Measurements from ENCODE around the gene ANKHD1.

ANKHD1 gene

DNA sequence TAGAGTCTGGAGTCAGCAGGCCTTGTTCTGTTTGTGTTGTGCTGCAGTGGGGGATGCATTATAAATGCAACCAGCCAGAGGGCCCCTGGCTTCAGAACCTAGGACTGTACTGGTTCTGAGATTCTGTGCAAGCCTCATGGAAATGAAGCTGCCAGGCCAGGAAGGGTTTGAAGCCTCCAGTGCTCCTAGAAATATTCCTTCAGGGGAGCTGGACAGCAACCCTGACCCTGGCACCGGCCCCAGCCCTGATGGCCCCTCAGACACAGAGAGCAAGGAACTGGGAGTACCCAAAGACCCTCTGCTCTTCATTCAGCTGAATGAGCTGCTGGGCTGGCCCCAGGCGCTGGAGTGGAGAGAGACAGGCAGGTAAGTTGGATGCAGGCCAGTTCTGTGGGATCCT lies 41.5 kb upstream of the ANKHD1 start, which contains the start of gene SLC4A9:
Gene SLC4A9 (plus strand): TSS at position 94 of the 400 bp plus-strand sequence. CDS start 43 bp downstream, at position 137.
- no peak within 1 kb of the TSS for H3K4me3 ChIP-seq (ENCODE audit: low read depth, low read length)
- TF ChIP-seq, protein P1, sequence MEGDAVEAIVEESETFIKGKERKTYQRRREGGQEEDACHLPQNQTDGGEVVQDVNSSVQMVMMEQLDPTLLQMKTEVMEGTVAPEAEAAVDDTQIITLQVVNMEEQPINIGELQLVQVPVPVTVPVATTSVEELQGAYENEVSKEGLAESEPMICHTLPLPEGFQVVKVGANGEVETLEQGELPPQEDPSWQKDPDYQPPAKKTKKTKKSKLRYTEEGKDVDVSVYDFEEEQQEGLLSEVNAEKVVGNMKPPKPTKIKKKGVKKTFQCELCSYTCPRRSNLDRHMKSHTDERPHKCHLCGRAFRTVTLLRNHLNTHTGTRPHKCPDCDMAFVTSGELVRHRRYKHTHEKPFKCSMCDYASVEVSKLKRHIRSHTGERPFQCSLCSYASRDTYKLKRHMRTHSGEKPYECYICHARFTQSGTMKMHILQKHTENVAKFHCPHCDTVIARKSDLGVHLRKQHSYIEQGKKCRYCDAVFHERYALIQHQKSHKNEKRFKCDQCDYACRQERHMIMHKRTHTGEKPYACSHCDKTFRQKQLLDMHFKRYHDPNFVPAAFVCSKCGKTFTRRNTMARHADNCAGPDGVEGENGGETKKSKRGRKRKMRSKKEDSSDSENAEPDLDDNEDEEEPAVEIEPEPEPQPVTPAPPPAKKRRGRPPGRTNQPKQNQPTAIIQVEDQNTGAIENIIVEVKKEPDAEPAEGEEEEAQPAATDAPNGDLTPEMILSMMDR (IDR thresholded peaks at IDR 0.05; ENCODE audit: insufficient read depth, low read depth, low read length, missing control alignments): no peak
- no peak for DNase-seq (ENCODE audit: low read depth)

DNA sequence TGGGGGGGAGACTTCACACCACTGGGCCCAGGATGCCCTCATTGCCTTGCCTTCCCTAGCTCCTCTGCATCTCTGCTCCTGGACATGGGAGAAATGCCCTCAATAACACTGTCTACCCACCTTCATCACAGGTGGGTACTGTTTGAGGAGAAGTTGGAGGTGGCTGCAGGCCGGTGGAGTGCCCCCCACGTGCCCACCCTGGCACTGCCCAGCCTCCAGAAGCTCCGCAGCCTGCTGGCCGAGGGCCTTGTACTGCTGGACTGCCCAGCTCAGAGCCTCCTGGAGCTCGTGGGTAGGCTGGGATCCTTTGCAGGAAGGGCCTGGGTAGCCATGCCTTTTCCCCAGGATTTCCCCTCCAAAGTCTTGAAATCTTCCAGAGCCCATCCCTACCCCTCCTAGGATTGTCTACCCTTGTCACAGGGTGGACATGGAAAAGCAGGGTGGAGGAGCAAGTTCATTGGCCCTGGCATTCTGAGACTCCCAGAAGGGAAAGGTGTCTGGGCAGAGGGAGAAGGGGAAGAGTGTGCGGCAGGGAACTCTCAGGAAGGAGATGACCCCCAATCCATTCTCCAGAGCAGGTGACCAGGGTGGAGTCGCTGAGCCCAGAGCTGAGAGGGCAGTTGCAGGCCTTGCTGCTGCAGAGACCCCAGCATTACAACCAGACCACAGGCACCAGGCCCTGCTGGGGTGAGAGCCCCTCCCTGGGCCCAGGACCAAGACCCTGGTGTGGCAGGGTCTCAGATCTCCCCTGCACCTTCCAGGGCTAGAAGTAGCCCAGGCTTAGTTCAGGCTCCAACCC lies 40.8 kb upstream of the ANKHD1 start:
- TF ChIP-seq, protein P1 (IDR thresholded peaks at IDR 0.05; ENCODE audit: insufficient read depth, low read depth, low read length, missing control alignments): no peak
- DNase-seq (ENCODE audit: low read depth): no peak
- H3K4me3 ChIP-seq (ENCODE audit: low read depth, low read length): no peak overlapping the region

DNA sequence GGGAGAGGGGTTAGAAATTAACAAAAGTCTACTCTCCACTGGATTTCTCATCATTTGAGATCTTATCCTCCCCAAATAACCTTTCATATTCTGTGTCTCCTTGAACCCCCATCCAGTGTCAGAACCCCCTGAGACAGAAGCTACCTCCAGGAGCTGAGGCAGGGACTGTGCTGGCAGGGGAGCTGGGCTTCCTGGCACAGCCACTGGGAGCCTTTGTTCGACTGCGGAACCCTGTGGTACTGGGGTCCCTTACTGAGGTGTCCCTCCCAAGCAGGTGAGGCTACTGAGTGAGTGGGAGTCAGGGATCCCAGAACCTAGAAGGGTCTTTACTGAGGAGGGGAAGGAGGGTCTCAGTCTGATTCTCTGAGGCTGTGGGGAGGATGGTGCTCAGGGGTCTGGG lies 39.7 kb upstream of the ANKHD1 start:
- no peak for DNase-seq (ENCODE audit: low read depth)
- TF ChIP-seq, protein P1 (IDR thresholded peaks at IDR 0.05; ENCODE audit: insufficient read depth, low read depth, low read length, missing control alignments): no peak

DNA sequence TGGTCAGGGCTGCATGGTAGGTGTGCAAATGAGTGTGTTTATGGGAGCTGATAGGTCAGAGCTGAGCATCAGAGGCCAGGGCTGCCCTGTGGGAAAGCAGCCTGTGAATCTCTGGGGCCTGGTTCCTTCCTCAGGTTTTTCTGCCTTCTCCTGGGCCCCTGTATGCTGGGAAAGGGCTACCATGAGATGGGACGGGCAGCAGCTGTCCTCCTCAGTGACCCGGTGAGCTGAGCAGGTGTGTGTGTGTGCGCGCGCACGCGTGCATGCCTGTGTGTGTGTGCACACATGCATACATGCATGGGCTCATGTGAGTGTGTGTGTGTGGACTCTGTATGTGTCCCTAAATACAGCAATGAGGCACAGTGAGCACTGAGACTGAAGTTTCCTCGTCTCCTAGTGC lies 39.3 kb upstream of the ANKHD1 start:
- H3K4me3 ChIP-seq (ENCODE audit: low read depth, low read length): no peak overlapping the region
- no peak for DNase-seq (ENCODE audit: low read depth)
- TF ChIP-seq, protein P1 (IDR thresholded peaks at IDR 0.05; ENCODE audit: insufficient read depth, low read depth, low read length, missing control alignments): no peak

More for the DNA sequence above, 39.7 kb upstream of the ANKHD1 start:
- no peak overlapping the region for H3K4me3 ChIP-seq (ENCODE audit: low read depth, low read length)

DNA sequence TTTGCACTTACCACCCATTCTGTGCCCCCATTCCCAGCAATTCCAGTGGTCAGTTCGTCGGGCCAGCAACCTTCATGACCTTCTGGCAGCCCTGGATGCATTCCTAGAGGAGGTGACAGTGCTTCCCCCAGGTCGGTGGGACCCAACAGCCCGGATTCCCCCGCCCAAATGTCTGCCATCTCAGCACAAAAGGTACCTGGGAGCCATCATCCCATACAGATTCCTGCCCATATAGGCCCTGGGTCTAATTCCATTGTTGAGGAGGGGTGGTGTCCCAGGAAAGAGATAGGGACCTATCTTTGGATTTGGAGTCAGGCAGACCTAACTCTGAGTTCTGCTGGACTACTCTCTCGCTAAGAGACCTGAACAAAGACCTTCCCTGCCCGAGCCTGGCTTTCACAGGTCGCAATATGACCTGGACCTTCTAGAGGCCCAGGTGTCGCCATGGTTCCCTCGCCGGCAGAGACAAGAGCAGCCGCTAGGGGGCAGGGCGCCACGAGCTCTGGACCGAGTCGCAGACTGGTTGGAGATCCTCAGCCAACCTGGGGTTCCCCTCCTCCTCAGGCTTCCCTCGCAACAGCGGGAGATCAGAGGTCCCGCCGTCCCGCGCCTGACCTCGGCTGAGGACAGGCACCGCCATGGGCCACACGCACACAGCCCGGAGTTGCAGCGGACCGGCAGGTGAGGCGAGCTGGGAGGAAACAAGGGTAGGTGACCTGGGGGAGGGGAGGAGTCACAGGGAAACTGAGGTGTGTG lies 38.6 kb upstream of the ANKHD1 start:
- peak overlapping the region; percentile 47 for H3K4me3 ChIP-seq (ENCODE audit: low read depth, low read length)
- TF ChIP-seq, protein P1 (IDR thresholded peaks at IDR 0.05; ENCODE audit: insufficient read depth, low read depth, low read length, missing control alignments): peak; percentile 99
- peak; percentile 85 for DNase-seq (ENCODE audit: low read depth)

DNA sequence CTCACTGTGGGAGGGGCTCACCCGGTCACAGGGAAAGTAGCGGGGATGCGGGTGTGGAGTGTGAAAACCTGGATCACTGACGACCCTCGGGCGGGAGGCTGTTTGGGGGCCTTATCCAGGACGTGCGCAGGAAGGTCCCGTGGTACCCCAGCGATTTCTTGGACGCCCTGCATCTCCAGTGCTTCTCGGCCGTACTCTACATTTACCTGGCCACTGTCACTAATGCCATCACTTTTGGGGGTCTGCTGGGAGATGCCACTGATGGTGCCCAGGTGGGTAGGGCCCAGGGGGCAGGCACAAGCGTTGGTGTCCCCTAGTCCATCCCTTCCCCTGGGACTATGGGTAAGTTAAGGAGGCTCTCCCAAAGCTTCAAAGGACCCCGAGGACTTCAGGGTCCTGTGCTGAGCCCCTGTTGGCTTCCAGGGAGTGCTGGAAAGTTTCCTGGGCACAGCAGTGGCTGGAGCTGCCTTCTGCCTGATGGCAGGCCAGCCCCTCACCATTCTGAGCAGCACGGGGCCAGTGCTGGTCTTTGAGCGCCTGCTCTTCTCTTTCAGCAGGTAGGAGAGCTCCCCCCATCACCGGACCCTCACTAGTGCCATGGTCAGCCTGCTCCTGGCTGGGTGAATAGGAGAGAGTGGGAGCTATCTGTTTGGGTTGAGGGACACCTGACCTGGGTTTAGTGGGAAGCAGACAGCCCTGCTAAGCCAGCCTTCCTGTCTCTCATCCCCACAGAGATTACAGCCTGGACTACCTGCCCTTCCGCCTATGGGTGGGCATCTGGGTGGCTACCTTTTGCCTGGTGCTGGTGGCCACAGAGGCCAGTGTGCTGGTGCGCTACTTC lies 37.8 kb upstream of the ANKHD1 start:
- H3K4me3 ChIP-seq (ENCODE audit: low read depth, low read length): peak overlapping the region; percentile 47
- DNase-seq (ENCODE audit: low read depth): no peak
- TF ChIP-seq, protein P1 (IDR thresholded peaks at IDR 0.05; ENCODE audit: insufficient read depth, low read depth, low read length, missing control alignments): no peak

Data from GM12865 (cell line).